GM21515 (cell line): Measurements from ENCODE around the gene APOL4.
"Not testable (repeated sequence)": the region's sequence is repeated elsewhere in the genome, so short reads cannot be mapped to it uniquely, and the experiment has no call there.

Experiments used
- ATAC-seq: cut with Tn5 transposase; IDR thresholded peaks from one replicate; pipeline ENCODE4 v1.9.1; 2021; ENCODE audit not compliant: unreplicated experiment

APOL4 gene

GRCh38 chr22:36187862-36188261, 13.7 kb downstream of the APOL4 start:
- not testable (repeated sequence) for ATAC-seq

GRCh38 chr22:36185828-36186624, 15.6 kb downstream of the APOL4 start:
- no peak for ATAC-seq

DNA sequence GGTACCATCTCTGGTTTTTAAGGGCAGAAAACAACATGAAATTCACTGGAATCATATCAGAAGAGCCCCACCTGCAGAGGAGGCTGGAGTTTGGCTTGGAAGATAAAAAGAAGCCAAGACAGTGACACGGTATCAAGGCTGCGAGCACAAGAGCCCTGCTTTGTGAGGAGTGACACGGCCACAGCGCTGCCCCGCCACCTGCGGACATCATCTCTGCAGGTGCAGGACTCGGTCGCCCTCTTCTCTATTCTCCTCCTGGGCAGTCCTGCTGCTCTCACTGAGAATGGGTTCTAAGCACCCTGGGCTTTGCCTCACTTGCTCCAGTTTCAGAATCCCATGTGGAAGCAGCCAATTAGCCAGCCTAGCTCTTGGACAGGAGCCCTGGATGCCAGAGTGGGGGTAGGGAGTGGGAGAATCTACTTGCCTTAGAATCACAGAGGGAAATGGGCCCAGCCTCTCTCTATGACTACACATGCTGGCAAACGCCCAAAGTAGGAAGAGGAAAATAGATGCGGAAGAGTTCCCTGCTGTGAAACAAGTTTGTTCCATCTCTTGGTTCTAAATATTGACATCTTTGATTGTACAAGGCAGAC, 17.1 kb downstream of the APOL4 start:
- ATAC-seq: no peak

- no peak for ATAC-seq
Observed at GRCh38 chr22:36183446-36183845, 18.2 kb downstream of the APOL4 start.

- no peak for ATAC-seq
Observed at GRCh38 chr22:36182857-36183256, 18.8 kb downstream of the APOL4 start.

DNA sequence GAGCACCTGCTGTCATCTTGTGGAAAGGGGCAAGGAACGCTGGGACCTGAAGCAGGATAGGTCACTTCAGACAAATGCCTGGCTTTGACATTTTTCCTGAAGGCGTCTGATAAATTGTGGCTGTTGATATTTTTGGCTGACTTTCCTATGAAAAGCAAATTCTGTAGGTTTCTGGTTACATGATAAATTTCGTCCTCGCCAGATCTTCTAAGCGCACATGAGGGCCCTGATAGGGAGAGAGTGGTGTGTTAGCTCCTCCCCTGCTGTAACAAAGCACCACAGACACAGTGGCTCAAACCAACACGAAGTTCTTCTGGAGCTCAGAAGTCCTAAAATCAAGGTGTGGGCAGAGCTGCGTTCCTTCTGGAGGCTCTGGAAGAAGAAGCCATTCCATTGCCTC, 19.6 kb downstream of the APOL4 start:
- ATAC-seq: no peak

- ATAC-seq: no peak
Observed at GRCh38 chr22:36180928-36181327, 20.7 kb downstream of the APOL4 start.

DNA sequence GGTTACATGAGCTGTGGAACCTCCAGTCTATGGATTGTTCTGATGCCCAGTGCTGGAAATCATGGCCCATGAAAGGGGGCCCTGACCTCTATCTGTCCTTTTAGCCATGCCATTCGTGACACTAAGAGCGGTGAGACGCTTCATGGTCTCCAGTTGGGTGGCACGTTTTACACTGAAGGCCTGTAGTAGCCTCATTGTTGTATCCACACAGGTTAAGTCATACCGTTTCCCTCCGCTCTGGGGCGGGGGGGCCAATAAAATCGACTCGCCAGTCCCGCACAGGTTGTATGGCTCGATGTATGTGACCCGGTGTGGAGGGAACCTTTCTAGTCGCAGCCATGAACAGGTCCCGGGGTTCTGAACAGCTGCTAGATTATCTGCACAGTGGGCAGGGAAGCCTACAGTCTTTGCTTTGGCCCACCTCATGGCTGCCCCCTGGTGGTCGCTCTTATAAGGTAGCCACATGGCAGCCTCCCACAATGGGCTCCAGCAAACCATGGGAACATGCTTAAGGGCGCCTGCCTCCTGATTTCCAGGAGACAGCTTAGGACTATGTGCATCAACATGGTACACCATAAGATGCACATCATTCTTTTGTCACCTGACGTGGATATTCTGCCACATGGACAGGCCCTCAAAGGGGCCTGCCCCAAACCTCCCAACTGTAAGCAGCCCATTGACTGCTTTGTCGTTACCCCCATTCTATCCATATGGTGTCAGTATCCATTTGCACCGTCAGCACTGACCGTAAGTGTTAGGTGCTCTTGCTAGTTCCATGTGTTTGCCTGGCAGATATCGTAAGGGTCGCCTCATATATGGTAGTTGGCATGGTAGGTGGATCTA, 21.4 kb downstream of the APOL4 start:
- peak; percentile 56 for ATAC-seq

DNA sequence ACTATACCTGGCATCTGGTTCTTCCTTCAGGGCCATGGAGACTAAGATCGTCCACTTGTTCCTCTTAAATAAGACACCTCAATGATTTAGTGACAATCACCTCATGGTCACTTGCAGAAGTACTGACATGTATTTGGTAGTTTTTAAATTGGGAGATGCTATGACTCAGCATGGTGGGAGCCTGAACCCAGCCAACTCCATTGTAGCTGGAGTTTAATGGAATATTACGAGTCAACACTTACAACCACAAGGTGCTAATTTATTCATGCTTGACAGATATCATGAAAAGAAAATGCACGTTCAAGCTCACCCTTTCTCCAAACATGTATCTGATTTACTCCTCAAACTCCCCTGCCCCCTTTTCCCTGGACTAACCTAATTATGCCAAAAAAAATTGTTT, 24.4 kb downstream of the APOL4 start:
- ATAC-seq: no peak

- ATAC-seq: no peak
Observed at GRCh38 chr22:36175892-36176291, 25.7 kb downstream of the APOL4 start.

DNA sequence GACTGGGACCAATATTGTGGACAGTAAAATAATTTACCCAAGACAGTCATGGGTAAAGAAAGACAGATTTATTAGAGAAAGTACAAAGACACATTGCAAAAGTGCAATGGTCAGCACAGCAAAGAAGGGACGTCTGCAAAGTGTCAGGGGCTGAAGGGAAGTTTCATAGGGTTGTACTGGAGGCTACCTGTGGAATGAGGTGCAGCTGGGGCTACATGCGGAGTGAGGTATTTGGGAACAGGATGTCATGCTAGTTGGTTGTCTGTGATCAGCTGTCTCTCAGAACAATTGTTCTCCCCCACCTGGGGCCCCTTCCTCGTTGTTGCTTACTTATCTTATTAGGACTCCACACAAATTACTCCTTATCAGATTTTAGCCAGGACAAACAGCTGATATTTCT, 29.7 kb downstream of the APOL4 start:
- ATAC-seq: no peak

- ATAC-seq: no peak
Observed at GRCh38 chr22:36166518-36167220, 34.9 kb downstream of the APOL4 start.

DNA sequence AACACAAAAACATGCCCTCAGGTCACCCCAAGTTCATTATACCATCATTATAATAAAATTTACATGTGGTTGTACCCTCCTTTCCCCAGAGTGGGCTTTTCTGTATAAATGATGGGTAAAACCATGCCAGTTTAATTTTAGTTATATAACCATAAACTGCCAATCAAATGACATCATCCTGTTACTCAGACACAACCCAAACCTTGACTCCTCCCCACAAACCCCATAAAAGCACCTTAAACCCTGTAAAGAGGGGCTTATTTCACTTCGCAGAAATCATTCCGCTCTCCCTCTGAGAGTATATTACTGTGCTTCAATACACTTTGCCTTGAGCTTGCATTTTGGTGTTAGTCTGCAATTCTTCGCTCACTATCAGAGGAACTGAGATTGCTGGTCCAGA, 35.5 kb downstream of the APOL4 start:
- ATAC-seq: no peak

DNA sequence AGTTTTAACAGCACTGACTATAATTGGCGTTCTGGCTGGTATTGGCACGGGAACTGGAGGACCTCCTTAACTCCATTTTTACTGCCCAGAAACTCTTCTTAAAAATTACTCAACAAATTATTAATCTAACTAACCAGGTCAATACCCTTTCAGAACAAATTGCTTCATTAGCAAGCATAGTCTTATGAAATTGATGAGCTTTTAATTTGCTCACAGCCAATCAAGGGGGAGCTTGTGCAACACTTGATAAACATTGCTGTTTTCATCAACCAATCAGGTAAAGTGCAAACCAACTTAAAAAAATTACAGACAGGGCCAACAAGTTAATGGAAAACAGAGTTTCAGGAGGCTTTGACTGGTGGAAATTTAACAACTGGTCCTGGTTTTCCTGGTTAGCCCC, 36.5 kb downstream of the APOL4 start:
- no peak for ATAC-seq

DNA sequence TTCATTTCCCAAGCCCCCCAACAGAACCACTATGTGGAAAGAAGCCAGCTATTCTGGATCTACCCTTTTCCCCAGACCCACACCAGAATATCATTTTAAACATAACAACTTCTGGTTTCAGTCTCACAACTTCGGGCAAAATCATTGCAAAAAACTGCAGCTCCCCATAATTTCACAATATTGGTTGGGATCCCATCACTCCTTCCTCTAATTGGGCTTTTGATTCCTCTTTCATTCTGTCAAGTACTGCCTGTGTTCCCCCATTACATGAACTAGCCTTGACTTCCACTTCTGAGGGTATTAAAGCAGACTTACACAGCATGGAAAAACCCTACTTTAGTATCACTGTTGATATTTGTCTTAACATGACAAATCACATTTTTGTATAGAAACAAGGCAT, 37.0 kb downstream of the APOL4 start:
- ATAC-seq: no peak

DNA sequence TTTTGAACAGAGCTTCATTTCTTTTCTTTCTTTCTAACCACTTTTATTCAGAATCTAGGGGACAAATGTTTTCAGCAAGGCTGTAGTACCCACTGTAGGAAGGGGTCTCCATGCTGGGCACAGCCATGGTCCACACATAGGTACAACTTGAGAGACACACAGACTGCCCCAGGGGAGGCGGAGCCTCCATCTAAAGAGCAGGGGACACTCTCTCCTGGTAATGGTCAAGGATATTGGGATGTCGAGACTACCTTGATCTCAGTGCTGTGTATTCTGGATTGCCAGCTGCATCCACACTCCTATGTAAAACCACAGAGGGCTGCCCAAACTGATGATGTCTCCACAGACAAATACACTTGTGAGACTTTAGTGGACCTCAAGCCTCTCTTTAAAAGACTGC, 38.1 kb downstream of the APOL4 start:
- no peak for ATAC-seq

GRCh38 chr22:36162127-36163034, 39.2 kb downstream of the APOL4 start:
- ATAC-seq: peak; percentile 56

- ATAC-seq: not testable (repeated sequence)
Observed at GRCh38 chr22:36161793-36162126, 39.8 kb downstream of the APOL4 start.

DNA sequence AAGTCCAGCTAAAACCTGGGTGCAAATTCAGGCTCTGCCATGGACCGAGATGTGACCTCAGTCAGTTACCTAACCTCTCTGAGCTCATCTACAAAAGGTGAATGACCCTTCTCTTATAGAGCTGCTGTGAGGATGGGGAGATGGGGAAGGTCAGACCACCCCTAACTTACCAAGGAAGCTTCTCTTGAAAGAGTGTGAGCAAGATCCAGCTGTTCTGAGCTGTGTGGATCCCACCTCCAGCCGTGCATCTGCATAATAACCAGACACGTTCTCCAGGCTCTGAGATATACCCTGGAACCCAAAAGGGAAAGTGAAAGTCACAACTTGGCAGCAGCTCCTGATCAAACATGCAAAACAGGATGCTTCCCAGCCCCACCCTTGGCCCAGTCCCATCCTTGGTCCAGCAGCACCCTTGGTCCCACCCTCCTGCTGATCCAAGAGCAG, 41.1 kb downstream of the APOL4 start, which contains the start of gene APOL3:
Gene APOL3 (minus strand): TSS at position 257 of the 444 bp plus-strand sequence. CDS start 11,700 bp downstream, outside the sequence.
- ATAC-seq: no peak
